Stimulated activated naive CD8-positive, alpha-beta T cell treated with anti-CD3 and anti-CD28 coated beads, Interleukin-15, Interleukin-2, amounts not matched to agents 100 U/mL and 50 U/mL, for 24 hours (primary cell): ENCODE data around the gene KCTD7.
"Not testable (repeated sequence)": the region's sequence is repeated elsewhere in the genome, so short reads cannot be mapped to it uniquely, and the experiment has no call there.

Experiments used
- ATAC-seq: fragments of 150-1000 bp; cut with Tn5 transposase; one replicate; pipeline ENCODE4 v1.10.0; 2021
- DNase-seq: peaks from one replicate; pipeline ENCODE4 v3.0.0; 2021

Gene KCTD7

DNA sequence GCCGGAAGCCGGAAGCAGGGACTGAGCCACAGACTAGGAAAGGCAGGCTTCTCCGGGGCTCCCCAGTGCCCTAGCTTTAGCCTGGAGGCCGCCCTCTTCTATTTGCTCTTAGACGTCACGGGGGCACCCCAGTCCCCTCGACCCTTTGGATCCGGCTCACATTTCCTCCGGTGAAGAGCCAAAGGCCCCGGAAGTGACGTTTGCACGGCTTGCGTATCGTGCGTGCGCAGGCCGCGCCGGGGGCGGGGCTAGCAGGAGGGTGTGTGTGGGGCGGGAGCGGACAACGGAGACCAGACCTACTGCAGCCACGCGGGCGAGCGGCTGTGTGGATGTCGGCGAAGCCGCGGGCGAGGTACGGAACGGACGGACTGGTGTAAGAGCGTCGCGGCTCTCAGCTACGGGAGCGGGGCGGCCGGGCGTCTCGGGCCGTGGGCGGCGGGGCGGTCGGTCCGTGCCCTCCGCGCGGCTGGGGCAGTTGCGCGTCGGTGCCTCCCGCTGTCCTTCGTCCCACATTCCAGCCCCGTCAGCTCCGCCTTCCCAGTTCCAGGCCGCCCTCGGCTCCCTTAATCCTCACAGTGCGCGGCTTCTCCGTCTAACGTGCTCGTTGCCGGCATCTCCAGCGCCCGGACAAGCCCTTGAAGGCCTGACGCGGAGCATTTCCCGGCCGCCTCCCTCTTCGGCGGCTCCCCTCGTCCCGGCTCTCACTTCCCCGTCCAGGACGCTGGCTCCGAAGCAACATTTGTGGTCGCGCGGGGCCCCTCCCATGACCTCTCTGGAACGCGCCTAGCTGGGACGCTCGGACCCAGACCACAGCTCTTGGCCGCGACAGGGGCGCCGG lies 25.8 kb downstream of the KCTD7 start:
- ATAC-seq (peak; percentile 96), DNase-seq (peak; percentile 99)

DNA sequence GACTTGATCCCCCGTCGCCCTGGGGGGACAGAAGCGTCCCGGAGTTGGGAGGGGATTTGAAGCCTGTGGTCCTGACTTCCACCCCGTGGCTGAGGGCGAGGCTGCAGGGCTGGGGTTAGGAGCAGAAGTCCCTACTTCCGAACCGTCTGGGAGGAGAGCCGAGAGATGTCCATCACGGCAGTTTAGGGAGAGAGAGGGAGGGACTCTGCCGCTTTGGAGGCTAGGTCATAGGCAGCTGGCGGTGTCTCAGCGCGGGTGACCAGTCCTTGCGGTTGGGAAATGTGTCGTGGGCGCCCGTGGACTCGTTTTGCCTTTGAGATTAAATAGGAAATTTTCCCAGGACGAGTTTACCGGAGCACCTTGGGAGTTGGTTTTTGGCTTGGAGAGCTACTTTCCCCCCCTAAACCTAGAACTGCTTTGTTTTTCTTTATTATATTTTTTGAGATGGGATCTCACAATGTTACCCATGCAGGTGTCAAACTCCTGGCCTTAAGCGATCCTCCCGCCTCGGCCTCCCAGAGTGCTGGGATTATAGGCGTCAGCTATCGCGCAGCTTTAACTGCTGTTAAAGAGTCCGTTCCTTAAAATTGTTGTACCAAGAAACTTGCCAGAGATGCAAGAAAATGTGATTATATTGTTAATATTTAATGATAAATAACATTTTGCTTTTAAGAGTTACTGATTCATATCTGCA lies 26.6 kb downstream of the KCTD7 start:
- not testable (repeated sequence) for DNase-seq, ATAC-seq

GRCh38 chr7:66655826-66656485 lies 27.3 kb downstream of the KCTD7 start:
- ATAC-seq, DNase-seq: not testable (repeated sequence)

DNA sequence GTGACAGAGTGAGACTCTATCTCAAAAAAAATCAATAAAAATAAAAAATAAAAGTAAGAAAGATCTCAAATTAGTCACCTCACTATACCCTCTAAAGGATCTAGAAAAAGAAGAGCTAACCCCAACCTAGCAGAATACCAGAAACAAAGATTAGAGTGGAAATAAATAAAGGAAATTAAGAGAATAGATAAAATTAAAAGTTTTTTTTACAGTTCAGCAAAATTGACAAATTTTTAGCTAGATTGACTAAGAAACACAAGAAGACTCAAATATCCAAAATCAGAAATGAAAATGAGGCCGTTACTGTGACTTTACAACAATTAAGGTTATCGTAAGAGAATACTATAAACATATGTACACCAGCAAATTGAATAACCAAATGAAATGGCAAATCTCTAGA lies 29.1 kb downstream of the KCTD7 start:
- DNase-seq, result no peak
- no peak for ATAC-seq

DNA sequence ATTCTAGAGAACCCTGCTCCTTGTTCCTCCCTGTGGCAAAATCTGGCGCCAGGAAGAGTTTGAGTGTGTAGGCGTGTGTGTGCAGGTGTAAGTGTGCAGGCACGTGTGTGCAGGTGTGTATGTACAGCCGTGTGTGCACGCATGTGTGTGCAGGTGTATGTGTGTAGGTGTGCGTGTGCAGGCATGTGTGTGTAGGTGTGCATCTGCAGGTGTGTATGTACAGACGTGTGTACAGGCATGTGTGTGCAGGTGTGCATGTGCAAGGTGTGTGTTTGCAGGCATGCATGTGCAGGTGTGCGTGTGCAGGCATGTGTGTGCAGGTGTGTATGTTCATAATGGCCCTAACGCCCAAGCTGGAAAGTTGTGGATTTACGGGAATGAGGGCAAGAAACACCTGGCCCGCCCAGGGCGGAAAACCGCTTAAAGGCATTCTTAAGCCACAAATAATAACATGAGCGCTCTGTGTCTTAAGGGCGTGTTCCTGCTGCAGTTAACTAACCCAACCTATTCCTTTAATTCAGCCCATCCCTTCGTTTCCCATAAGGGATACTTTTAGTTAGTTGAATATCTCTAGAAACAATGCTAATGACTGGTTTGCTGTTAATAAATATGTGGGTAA lies 34.1 kb downstream of the KCTD7 start:
- no peak for ATAC-seq
- no peak for DNase-seq

DNA sequence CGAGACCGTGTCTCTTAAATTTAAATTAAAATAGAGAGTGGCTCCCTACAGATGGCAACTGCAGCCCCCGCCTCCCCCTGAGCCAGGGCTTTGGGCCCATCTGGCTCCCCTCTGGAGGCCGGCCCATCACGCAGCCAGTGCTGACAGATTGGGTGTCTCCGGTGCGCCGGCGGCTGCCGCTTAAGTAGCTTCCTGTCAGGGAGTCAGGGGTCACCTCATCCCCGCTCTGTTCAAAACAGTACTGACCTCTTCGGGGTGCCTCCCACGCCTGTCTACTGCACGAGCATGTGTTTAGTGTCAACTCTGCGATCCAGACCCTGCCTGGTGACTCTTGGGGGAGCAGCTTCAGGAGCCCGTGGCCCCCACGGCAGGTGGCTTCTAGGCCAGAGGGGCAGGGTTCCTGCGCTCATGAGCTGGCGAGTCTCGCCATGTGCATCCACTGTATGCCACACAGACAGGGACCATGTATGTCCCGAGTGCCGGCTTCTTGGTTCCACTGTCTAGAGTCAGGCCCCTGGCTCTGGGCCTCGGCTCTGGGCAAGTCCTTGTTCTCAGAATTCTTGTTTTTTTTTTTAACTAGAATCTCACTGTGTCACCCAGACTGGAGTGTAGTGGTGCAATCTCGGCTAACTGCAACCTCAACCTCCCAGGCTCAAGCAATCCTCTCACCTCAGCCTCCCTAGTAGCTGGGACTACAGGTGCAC lies 36.1 kb downstream of the KCTD7 start:
- ATAC-seq, result no peak
- DNase-seq, result no peak

GRCh38 chr7:66666313-66666952 lies 37.8 kb downstream of the KCTD7 start:
- ATAC-seq (no peak), DNase-seq (no peak)

DNA sequence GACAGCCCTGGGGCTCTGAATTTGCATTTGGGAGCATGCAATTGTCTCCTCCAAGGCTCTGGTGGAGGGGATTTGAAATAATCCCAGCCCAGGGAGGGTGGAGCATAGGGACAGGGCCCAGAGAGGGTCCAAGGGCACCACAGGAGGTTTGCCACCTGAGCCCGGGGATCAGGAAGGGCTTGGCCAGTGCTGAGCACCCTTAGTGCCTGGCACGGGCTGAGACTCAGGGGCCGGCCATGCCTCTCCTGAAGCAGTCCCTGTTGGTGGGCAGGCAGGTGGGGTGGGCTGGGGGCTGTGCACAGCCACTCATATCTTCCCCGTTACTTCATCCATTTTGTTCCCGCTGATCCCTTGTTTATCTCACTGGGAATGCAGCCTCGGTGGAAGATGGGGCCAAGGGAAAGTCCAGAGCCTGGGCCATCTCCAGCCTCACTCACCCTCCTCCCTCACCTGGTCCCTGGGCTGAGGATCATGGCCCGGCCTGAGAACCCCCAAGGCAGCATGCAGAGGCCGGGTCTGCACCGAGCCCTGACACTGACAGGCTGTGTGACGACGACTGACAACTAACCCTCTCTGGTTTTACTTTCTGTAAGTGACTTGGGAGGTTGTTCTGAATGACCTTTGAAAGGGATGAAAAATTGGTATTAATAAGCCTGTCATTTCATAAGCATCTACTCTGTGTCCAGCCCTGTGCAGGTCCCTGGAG lies 38.5 kb downstream of the KCTD7 start:
- ATAC-seq (no peak), DNase-seq (no peak)

- DNase-seq, result no peak
- no peak for ATAC-seq
These were observed 39.4 kb downstream of the KCTD7 start for GRCh38 chr7:66668112-66668511.

GRCh38 chr7:66668677-66669076 lies 40.0 kb downstream of the KCTD7 start:
- ATAC-seq, result no peak
- DNase-seq, result no peak

DNA sequence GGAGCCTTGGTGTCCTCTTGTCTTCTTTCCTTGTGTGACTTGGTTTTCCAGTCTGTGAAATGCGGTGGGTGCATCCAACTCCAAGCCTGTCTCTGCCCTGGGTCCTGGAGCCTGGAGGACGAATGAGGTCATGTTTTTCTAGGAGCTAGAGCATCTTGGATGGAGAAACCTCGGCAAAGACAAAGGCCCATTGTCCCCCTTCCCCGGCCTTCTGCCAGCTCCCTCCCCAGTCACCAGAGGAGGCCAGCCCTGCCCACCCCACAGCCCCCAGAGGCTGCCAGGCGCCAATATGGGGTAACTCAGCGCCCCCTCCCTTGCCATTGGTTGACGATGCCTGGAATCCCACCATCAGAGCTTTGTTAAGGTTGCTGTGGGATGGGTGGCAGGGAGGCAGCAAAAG lies 40.4 kb downstream of the KCTD7 start:
- no peak for ATAC-seq
- no peak for DNase-seq

GRCh38 chr7:66669496-66669895 lies 40.8 kb downstream of the KCTD7 start:
- ATAC-seq (no peak), DNase-seq (no peak)

DNA sequence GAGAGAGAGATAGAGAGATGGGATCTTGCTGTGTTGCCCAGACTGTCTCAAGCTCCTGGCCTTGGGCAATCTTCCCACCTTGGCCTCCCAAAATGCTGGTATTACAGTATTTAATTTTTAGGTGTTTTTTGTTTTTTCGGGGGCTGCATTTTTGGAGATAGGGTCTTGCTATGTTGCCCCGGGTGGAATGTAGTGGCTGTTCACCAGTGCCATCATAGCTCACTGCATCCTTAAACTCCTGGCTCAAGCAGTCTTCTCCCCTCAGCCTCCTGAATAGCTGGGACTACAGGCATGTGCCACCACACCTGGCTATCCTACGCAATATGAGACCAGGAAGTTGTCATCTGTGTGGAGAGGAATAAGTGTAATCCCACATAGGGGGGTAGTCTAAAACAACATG lies 42.4 kb downstream of the KCTD7 start:
- ATAC-seq (no peak), DNase-seq (no peak)

DNA sequence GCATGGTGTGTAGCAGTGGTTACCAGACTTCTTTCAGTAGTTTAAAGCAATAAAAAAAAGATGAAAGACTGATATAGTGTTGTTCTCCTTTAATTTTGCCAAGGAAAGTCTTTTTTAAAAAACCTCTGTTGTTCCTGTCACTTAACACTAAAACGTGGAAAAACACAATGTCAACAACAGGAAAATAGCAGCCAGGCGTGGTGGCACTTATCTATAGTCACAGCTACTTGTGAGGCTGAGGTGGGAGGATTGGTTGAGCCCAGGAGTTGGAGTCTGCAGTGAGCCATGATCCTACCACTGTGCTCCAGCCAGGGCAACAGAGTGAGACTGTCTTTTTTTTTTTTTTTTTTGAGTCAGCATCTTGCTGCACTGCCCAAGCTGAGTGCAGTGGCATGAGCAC lies 42.8 kb downstream of the KCTD7 start:
- not testable (repeated sequence) for ATAC-seq, DNase-seq

DNA sequence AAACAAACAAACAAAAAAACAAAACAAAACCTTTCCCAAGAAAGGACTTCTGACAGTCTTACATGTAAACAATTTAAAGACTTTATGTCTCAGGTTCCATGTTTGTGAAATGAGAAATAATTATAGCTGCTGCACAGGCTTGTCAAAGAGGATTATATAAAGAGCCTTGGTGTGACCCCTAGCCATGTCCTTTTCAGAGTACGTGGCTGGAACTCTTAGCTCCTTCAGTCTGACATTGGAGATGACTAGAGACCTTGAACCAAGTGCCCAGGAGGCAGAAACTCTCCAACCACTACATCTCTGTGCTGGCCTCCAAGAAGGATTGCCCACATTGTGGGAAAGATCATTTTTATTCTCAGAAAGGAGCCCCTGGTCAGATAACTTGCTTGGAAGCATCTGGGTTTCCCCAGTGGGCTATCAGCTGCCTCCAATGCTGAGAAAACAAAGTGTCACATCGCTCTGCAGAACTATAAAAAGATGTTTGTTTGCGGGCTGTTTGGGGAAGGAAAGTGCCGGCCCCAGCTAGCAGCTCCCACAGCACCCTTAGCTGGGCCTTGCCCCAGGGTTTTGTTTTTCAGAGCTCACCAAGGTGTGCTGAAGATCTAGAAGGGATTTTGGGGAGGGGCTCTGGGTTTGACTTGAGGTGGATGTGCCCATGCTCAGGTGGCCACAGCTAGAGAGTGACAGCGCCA lies 43.9 kb downstream of the KCTD7 start:
- peak; percentile 30 for ATAC-seq
- not testable (repeated sequence) for DNase-seq

- ATAC-seq, result peak; percentile 89
These were observed 44.5 kb downstream of the KCTD7 start for GRCh38 chr7:66673124-66673640.

DNA sequence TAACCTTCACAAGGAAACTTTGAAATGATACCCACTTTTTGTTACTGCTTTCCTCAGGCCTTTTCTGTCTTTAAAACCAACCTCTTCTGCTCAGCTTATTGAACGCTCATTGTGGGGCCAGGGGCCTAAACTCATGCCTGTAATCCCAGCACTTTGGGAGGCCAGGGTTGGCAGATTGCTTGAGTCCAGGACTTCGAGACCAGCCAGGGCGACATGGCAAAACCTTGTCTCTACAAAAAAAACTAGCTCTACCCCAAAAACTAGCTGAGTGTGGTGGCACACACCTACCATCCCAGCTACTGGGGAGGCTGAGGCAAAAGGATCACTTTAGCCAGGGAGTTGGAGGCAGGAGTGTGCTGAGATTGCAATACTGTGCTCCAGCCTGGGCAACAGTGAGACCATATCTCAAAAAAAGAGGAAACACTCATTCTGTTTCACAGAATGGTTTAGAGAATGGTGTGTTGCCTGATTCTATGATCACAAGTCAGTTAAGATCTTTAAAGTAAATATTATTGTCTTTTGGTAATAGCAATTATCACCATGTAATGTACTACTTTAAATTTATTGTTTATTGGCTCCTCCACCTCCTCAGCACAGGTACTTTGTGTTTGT lies 51.1 kb downstream of the KCTD7 start:
- ATAC-seq (no peak), DNase-seq (no peak)

More at GRCh38 chr7:66673124-66673640, 44.5 kb downstream of the KCTD7 start:
- not testable (repeated sequence) for DNase-seq

GRCh38 chr7:66681491-66682349 lies 53.0 kb downstream of the KCTD7 start:
- ATAC-seq (peak; percentile 98), DNase-seq (peak; percentile 96)
